Uterus (tissue), 4 donors: ENCODE results near the gene TEPSIN. TPM values are rescaled to one million over a fixed set of nuclear protein-coding genes. Genes with fewer than 3 reads are reported as not detected.

Experiments
- DNase-seq, 2 donors: peaks; one replicate each; pipeline ENCODE4 v3.0.0-alpha.2; 2019 to 2020
- H3K27ac ChIP-seq, 2 donors: fragments of 200-600 bp; sonication (generic); 1 replicate in 1 of 2; 2 replicates in 1 of 2; pipeline ENCODE4 v1.5.1; 2016 to 2018
- H3K27me3 ChIP-seq, 2 donors: fragments of 200-600 bp; sonication (generic); one replicate each; pipeline ENCODE4 v1.5.1; 2018 to 2019; ENCODE audit warnings: control low read depth in 1 of 2
- H3K36me3 ChIP-seq, 2 donors: fragments of 200-600 bp; sonication (generic); one replicate each; pipeline ENCODE4 v1.5.1; 2019; ENCODE audit warnings: control low read depth in 1 of 2
- H3K4me1 ChIP-seq, 2 donors: fragments of 200-600 bp; sonication (generic); one replicate each; pipeline ENCODE4 v1.5.1; 2018 to 2019; ENCODE audit warnings: control low read depth in 1 of 2
- H3K4me3 ChIP-seq, 2 donors: fragments of 200-600 bp; sonication (generic); 1 replicate in 1 of 2; 2 replicates in 1 of 2; pipeline ENCODE4 v1.5.1; 2018 to 2019; ENCODE audit warnings: mild to moderate bottlenecking in 1 of 2
- H3K9me3 ChIP-seq, 2 donors: fragments of 200-600 bp; sonication (generic); one replicate each; pipeline ENCODE4 v1.5.1; 2019; ENCODE audit warnings: control low read depth in 1 of 2
- POLR2A ChIP-seq, 2 donors: fragments of 450-650 bp; IDR thresholded peaks; one replicate each; pipeline ENCODE4 v1.6.1; 2016; ENCODE audit warnings: antibody characterized with exemption in 2 of 2, mild to moderate bottlenecking in 1 of 2, moderate library complexity in 1 of 2
- intact Hi-C: fragments of 100-400 bp; cut with DNase I; formaldehyde crosslinking; loops from one replicate; pipeline ENCODE4 v1.15.1; 2023; ENCODE audit warnings: low total_unique reads
- total RNA-seq, 4 donors: library from RNA; depleted of rRNA in 3 of 4; stranded (reverse); fragments of >200 nt in 3 of 4; gene quantifications; one replicate each; pipeline versions ENCODE4 v1.1.0 to v1.2.4, GENCODE V29; 2014 to 2023
- TF ChIP-seq, protein P1 (sequence below), 4 experiments: fragments of 200-600 bp in 2 of 4; fragments of 450-650 bp in 2 of 4; sonication (generic) in 2 of 4; IDR thresholded peaks; one replicate each; pipeline ENCODE4 v1.5.1; 2016 to 2019; ENCODE audit warnings: antibody characterized with exemption in 4 of 4, mild to moderate bottlenecking in 2 of 4, moderate library complexity in 1 of 4
- donor health status: DM: yes; HTN: yes; CAD: no.

The TEPSIN gene
- total RNA-seq, 4 donors from 2014 or later: 6.4 to 31.2 (median 22.6) TPM; not detected in 1

DNA sequence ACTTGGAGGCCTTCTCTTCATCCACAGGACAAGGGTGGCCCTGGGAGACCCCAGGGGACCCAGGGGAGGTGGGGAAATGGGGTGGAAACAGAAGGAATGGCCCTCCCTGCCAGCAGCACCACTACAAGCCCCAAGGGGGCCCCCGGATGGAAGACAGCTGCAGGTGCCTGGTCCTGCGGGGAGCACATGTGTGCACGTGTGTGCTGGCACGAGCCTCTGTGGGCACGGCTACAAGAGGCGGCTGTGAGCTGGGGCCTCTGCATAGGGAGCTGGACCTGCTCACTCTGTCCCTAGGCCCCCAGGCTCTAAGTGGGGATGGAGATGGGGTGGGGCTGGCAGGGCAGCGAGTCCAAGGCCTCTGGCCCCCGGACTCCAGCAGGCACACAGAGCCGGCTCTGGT lies 59.6 kb downstream of the TEPSIN start:
- TF ChIP-seq, protein P1, sequence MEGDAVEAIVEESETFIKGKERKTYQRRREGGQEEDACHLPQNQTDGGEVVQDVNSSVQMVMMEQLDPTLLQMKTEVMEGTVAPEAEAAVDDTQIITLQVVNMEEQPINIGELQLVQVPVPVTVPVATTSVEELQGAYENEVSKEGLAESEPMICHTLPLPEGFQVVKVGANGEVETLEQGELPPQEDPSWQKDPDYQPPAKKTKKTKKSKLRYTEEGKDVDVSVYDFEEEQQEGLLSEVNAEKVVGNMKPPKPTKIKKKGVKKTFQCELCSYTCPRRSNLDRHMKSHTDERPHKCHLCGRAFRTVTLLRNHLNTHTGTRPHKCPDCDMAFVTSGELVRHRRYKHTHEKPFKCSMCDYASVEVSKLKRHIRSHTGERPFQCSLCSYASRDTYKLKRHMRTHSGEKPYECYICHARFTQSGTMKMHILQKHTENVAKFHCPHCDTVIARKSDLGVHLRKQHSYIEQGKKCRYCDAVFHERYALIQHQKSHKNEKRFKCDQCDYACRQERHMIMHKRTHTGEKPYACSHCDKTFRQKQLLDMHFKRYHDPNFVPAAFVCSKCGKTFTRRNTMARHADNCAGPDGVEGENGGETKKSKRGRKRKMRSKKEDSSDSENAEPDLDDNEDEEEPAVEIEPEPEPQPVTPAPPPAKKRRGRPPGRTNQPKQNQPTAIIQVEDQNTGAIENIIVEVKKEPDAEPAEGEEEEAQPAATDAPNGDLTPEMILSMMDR (IDR thresholded peaks at IDR 0.05): no peak
- no peak for TF ChIP-seq POLR2A (IDR thresholded peaks at IDR 0.05)
- Histone ChIP-seq H3K9me3 (no peaks in the 10 kb centered on the region), H3K36me3 (no peaks in the 10 kb centered on the region), H3K4me3 (no peak overlapping the region), H3K4me1 (no peaks in the 10 kb centered on the region), H3K27me3 (no peaks in the 10 kb centered on the region), H3K27ac (no peak overlapping the region)
- no peak for DNase-seq
- intact Hi-C loops: no loop called here

Other genes starting within 250 kb of the TEPSIN start
- 10 to 100 TPM in 3 of 4 donors, 1 to 10 TPM in 1; 3.6 to 33.2 (median 19.8) TPM for gene CHMP6, start 247.2 kb downstream of the TEPSIN start, total RNA-seq
- 10 to 100 TPM; 16.5 to 70.7 (median 45.8) TPM for gene BAIAP2, start 203.9 kb downstream of the TEPSIN start, total RNA-seq
- not detected for gene PVALEF, start 73.5 kb downstream of the TEPSIN start, total RNA-seq
- 1 to 10 TPM in 2 of 4 donors, under 1 TPM in 2; 0.51 to 5.9 (median 3.0) TPM for gene AATK, start 72.8 kb downstream of the TEPSIN start, total RNA-seq
- gene CEP131, start 16.1 kb downstream of the TEPSIN start, total RNA-seq: 10 to 100 TPM in 2 of 4 donors, 1 to 10 TPM in 2; 2.9 to 13.3 (median 10.0) TPM
- gene NDUFAF8, start 263 bp upstream of the TEPSIN start, total RNA-seq: 10 to 100 TPM in 1 of 4 donors, 1 to 10 TPM in 3; 1.8 to 31.9 (median 6.7) TPM
- 10 to 100 TPM; 50.7 to 55.4 (median 53.3) TPM for gene SLC38A10, start 56.3 kb upstream of the TEPSIN start, total RNA-seq
- gene BAHCC1, start 156.4 kb upstream of the TEPSIN start, total RNA-seq: 10 to 100 TPM in 2 of 4 donors, 1 to 10 TPM in 2; 1.5 to 34.1 (median 8.5) TPM